Measurements from ENCODE around the gene PAK3. TPM values are rescaled to one million over a fixed set of nuclear protein-coding genes. Genes with fewer than 3 reads are reported as not detected.
A peak's percentile ranks its signal among the peaks of the same experiment; 100 is the strongest.

The PAK3 gene
- total RNA-seq (2014; rRNA removed; shearing (Covaris generic)): 3.6 and 5.0 TPM in 2 replicates
- 4.4 and 5.4 TPM in 2 replicates for polyA plus RNA-seq (2016; fragmentation: Nextera tagmentation; extraction: Ambion mirVana)
- long read RNA-seq, full-length matches to known transcripts: 2 of 8 reads
- long read RNA-seq, partial matches to known transcripts: 1 of 8 reads
- long read RNA-seq, other reads (novel, unspliced or antisense): 5 of 8 reads

DNA sequence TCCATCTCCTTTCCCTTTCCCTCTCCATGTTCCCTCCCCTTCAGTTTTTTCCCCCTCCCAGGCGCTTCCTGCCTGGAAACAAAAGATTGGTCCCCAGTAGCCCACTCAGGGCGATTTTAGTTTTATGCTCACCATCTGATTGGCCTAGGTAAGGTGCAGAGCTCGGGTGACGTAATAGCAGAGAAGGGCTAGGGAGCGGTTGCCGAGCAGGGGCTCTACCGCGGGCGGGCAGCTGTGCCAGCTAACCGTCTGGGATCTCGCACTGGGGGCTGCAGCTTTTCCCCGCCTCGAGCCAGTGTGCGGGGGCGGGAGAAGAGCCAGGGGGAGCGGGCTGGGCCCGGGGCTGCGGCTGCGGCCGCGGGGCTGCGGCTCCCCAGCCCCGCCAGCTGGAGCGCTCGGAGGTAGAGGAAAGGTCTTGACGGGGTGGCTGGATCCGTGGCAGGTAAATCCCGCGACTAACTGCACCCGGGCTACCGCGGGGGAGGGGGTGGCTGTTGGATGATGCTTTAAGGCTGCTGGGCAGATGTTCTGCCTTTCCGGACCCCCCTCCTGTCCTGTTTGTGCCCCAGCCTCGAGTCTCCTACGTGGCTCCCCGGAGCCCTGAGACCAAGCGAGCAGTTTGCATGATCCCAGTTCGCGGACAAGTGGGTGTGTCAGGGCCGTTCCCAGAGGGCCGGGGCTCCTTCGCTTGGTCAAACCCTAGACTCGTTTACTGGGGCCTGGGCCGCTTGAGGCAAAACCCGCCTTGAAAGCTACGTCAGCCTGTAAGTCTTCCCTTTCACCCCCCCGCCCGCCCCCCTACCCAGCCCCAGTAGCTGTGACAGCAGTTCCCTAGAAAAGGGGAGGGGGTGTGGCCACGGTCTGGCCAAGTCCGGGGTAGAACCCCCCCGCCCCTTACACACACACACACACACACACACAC lies at the start of gene PAK3:
Gene PAK3 (plus strand): TSS at position 218 of the 922 bp plus-strand sequence. CDS start 26,913 bp downstream, outside the sequence.
- Histone ChIP-seq H3K9me2 (ENCODE audit: insufficient read depth) (no peaks in the 10 kb centered on the region), H2AFZ (peak within 1 kb of the TSS; percentile 69; the same call in 1 of the 2 replicates), H3K27me3 (ENCODE audit: insufficient read depth) (no peaks in the 10 kb centered on the region), H3F3A (replicated peaks; ENCODE audit: low read depth) (no peaks in the 10 kb centered on the region), H3K27ac (ENCODE audit: low read depth) (no peak within 1 kb of the TSS), H3K36me3 (ENCODE audit: insufficient read depth) (no peaks in the 10 kb centered on the region), H3K4me1 (ENCODE audit: insufficient read depth) (peaks cover 8% of the 10 kb centered on the region; the same call in 1 of the 2 replicates), H3K79me2 (replicated peaks; ENCODE audit: insufficient read depth) (no peaks in the 10 kb centered on the region), H3K4me3 (peak within 1 kb of the TSS; percentile 69), H4K20me1 (replicated peaks; ENCODE audit: insufficient read depth) (no peaks in the 10 kb centered on the region), H3K4me2 (peak within 1 kb of the TSS; percentile 82)
- Mint-ChIP-seq H3K36me3 (ENCODE audit: low read depth) (peaks cover 6% of the 10 kb centered on the region; the same call in 1 of the 3 replicates), H3K27me3 (ENCODE audit: insufficient read depth, low read depth, poor library complexity) (peaks cover 8% of the 10 kb centered on the region), H3K9me3 (no peaks in the 10 kb centered on the region), H3K4me3 (peak within 1 kb of the TSS; percentile 86), H3K4me1 (peaks cover 28% of the 10 kb centered on the region; the same call in 2 of the 3 replicates), H3K27ac (no peak within 1 kb of the TSS)
- TF ChIP-seq NANOG (IDR thresholded peaks at IDR 0.05; ENCODE audit: borderline replicate concordance): no peak
- TF ChIP-seq, protein P1, sequence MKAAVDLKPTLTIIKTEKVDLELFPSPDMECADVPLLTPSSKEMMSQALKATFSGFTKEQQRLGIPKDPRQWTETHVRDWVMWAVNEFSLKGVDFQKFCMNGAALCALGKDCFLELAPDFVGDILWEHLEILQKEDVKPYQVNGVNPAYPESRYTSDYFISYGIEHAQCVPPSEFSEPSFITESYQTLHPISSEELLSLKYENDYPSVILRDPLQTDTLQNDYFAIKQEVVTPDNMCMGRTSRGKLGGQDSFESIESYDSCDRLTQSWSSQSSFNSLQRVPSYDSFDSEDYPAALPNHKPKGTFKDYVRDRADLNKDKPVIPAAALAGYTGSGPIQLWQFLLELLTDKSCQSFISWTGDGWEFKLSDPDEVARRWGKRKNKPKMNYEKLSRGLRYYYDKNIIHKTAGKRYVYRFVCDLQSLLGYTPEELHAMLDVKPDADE (IDR thresholded peaks at IDR 0.05): no peak
- peak; percentile 32; the same call in 1 of the 2 replicates for TF ChIP-seq CREB1 (CRISPR knock-in tag; IDR thresholded peaks at IDR 0.05; ENCODE audit: low read depth)
- DNase-seq (ENCODE audit: low spot score) (peak; percentile 72), ATAC-seq (peak; percentile 74)

DNA sequence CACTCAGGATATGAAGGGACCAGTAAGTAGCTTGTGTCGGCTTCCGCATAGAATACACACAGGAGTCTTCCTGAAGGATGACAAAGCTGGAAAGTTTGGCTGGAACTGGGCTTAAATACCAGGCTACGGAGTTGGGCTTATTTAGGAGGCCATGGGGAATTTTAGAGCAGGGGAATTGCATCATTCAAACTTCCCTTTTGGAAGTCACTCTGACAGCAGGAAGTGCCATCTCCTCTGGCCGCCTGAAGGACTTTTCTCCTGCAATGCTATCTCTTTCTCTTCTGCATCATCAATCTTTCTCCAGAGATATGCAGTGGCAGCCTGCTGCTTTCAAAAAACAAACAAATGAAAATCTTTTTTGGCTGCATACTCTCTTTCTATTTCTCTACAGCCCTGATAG lies 48.4 kb upstream of the PAK3 start:
- H3K4me1 ChIP-seq (ENCODE audit: insufficient read depth): no peaks in the 10 kb centered on the region
- Mint-ChIP-seq H3K4me1 (no peaks in the 10 kb centered on the region; the same call in 2 of the 3 replicates), H3K27ac (no peak overlapping the region), H3K4me3 (no peak overlapping the region), H3K36me3 (ENCODE audit: low read depth) (no peaks in the 10 kb centered on the region), H3K9me3 (no peaks in the 10 kb centered on the region), H3K27me3 (ENCODE audit: insufficient read depth, low read depth, poor library complexity) (no peaks in the 10 kb centered on the region)
- H3F3A ChIP-seq (replicated peaks; ENCODE audit: low read depth): no peaks in the 10 kb centered on the region
- no peaks in the 10 kb centered on the region for H3K27me3 ChIP-seq (ENCODE audit: insufficient read depth)
- H3K4me3 ChIP-seq: no peak overlapping the region
- TF ChIP-seq POLR2AphosphoS5 (IDR thresholded peaks at IDR 0.05; ENCODE audit: low read depth) (no peak), ZNF331 (CRISPR knock-in tag; IDR thresholded peaks at IDR 0.05; ENCODE audit: low read depth) (no peak), STAT1 (IDR thresholded peaks at IDR 0.05; ENCODE audit: unreplicated experiment) (no peak), JUNB (IDR thresholded peaks at IDR 0.05; ENCODE audit: unreplicated experiment) (no peak), CREB1 (CRISPR knock-in tag; IDR thresholded peaks at IDR 0.05; ENCODE audit: low read depth) (no peak)
- DNase-seq (ENCODE audit: low spot score): no peak
- no peak overlapping the region for H3K27ac ChIP-seq (ENCODE audit: low read depth)
- H2AFZ ChIP-seq: no peak overlapping the region
- no peaks in the 10 kb centered on the region for H4K20me1 ChIP-seq (replicated peaks; ENCODE audit: insufficient read depth)
- ATAC-seq: no peak
- no peaks in the 10 kb centered on the region for H3K9me2 ChIP-seq (ENCODE audit: insufficient read depth)
- no peak overlapping the region for H3K4me2 ChIP-seq
- no peaks in the 10 kb centered on the region for H3K79me2 ChIP-seq (replicated peaks; ENCODE audit: insufficient read depth)
- no peaks in the 10 kb centered on the region for H3K36me3 ChIP-seq (ENCODE audit: insufficient read depth)

DNA sequence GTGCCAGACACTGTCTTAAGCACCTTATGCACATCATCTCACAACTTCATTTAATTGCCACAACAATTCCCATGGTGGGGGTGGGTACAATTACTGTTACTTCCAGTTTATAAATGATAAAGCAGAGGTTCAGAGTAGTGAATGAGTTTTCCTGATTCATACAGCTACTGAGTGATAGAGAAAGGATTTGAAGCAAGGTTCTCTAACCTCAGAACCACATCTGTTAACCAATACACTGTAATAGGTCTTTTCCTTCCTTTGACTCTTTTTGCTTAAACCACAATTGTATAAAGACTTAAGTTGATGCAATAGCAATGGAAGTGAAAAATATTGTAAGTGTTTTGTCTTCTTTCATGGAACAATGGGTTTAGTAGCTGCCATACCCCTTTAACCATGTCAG lies 43.5 kb upstream of the PAK3 start:
- no peaks in the 10 kb centered on the region for H3K27me3 Mint-ChIP-seq (ENCODE audit: insufficient read depth, low read depth, poor library complexity)
- H3K4me2 ChIP-seq: no peak overlapping the region
- H2AFZ ChIP-seq: no peak overlapping the region
- no peaks in the 10 kb centered on the region for H3K4me1 ChIP-seq (ENCODE audit: insufficient read depth)
- no peak for ATAC-seq
- no peak overlapping the region for H3K4me3 ChIP-seq
- H3K27ac ChIP-seq (ENCODE audit: low read depth): no peak overlapping the region
- no peaks in the 10 kb centered on the region for H4K20me1 ChIP-seq (replicated peaks; ENCODE audit: insufficient read depth)
- no peaks in the 10 kb centered on the region for H3K36me3 Mint-ChIP-seq (ENCODE audit: low read depth)
- no peaks in the 10 kb centered on the region for H3F3A ChIP-seq (replicated peaks; ENCODE audit: low read depth)
- no peak overlapping the region for H3K27ac Mint-ChIP-seq
- no peaks in the 10 kb centered on the region for H3K79me2 ChIP-seq (replicated peaks; ENCODE audit: insufficient read depth)
- no peaks in the 10 kb centered on the region for H3K36me3 ChIP-seq (ENCODE audit: insufficient read depth)
- no peaks in the 10 kb centered on the region for H3K27me3 ChIP-seq (ENCODE audit: insufficient read depth)
- no peaks in the 10 kb centered on the region; the same call in 2 of the 3 replicates for H3K9me3 Mint-ChIP-seq
- H3K4me1 Mint-ChIP-seq: no peaks in the 10 kb centered on the region
- H3K9me2 ChIP-seq (ENCODE audit: insufficient read depth): no peaks in the 10 kb centered on the region
- H3K4me3 Mint-ChIP-seq: no peak overlapping the region
- no peak for DNase-seq (ENCODE audit: low spot score)
- TF ChIP-seq EZH2phosphoT487 (IDR thresholded peaks at IDR 0.05; ENCODE audit: unreplicated experiment): no peak
- TF ChIP-seq, protein P2, sequence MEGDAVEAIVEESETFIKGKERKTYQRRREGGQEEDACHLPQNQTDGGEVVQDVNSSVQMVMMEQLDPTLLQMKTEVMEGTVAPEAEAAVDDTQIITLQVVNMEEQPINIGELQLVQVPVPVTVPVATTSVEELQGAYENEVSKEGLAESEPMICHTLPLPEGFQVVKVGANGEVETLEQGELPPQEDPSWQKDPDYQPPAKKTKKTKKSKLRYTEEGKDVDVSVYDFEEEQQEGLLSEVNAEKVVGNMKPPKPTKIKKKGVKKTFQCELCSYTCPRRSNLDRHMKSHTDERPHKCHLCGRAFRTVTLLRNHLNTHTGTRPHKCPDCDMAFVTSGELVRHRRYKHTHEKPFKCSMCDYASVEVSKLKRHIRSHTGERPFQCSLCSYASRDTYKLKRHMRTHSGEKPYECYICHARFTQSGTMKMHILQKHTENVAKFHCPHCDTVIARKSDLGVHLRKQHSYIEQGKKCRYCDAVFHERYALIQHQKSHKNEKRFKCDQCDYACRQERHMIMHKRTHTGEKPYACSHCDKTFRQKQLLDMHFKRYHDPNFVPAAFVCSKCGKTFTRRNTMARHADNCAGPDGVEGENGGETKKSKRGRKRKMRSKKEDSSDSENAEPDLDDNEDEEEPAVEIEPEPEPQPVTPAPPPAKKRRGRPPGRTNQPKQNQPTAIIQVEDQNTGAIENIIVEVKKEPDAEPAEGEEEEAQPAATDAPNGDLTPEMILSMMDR (conservative IDR thresholded peaks at IDR 0.05; ENCODE audit: low read depth in 2 of 2): no peak
- TF ChIP-seq, protein P1 (IDR thresholded peaks at IDR 0.05): no peak
- no peak for TF ChIP-seq EZH2 (IDR thresholded peaks at IDR 0.05; ENCODE audit: low read depth, unreplicated experiment)
- no peak for TF ChIP-seq NANOG (IDR thresholded peaks at IDR 0.05; ENCODE audit: borderline replicate concordance)
